Natural killer cell (primary cell): ENCODE measurements around the gene GRIK5. TPM values are rescaled to one million over a fixed set of nuclear protein-coding genes. Genes with fewer than 3 reads are reported as not detected.
"Not testable (repeated sequence)": the region's sequence is repeated elsewhere in the genome, so short reads cannot be mapped to it uniquely, and the experiment has no call there.

ENCODE experiments used
- ATAC-seq, 3 donors: fragments of 150-1000 bp in 2 of 3; fragments of 200-7000 bp in 1 of 3; cut with Tn5 transposase; 1 replicate in 1 of 3; 2 replicates in 2 of 3; pipeline ENCODE4 v1.10.0; 2021; ENCODE audit warnings: mild to moderate bottlenecking in 2 of 3, moderate library complexity in 2 of 3
- DNase-seq, 2 donors: peaks; one replicate each; pipeline versions ENCODE4 v3.0.0 to v3.0.0-alpha.2; 2013 to 2021; ENCODE audit warnings: mixed read lengths in 1 of 2
- H3K27ac ChIP-seq: one replicate; pipeline ENCODE4 v1.5.1; 2013; ENCODE audit warnings: mild to moderate bottlenecking, low read length
- H3K27me3 ChIP-seq: one replicate; pipeline ENCODE4 v1.6.1; 2013; ENCODE audit warnings: low read length; ENCODE audit not compliant: control insufficient read depth, insufficient read depth
- H3K36me3 ChIP-seq: one replicate; pipeline ENCODE4 v1.6.1; 2013; ENCODE audit warnings: low read length; ENCODE audit not compliant: control insufficient read depth, insufficient read depth
- H3K4me1 ChIP-seq: one replicate; pipeline ENCODE4 v1.6.1; 2013; ENCODE audit warnings: low read length; ENCODE audit not compliant: control insufficient read depth, insufficient read depth
- H3K4me3 ChIP-seq: one replicate; pipeline ENCODE4 v1.5.1; 2013; ENCODE audit warnings: low read length
- H3K9me3 ChIP-seq: one replicate; pipeline ENCODE4 v1.6.1; 2013; ENCODE audit warnings: low read length; ENCODE audit not compliant: control insufficient read depth, insufficient read depth
- H3K27ac Mint-ChIP-seq, 2 donors: one replicate each; pipeline ENCODE4 v1.8.0; 2022; ENCODE audit warnings: mild to moderate bottlenecking in 2 of 2, mixed read lengths in 2 of 2, moderate library complexity in 1 of 2
- H3K27me3 Mint-ChIP-seq, 2 donors: one replicate each; pipeline ENCODE4 v1.8.0; 2022; ENCODE audit warnings: low read depth in 2 of 2, mixed read lengths in 2 of 2
- H3K36me3 Mint-ChIP-seq: one replicate; pipeline ENCODE4 v1.8.0; 2022; ENCODE audit warnings: mixed read lengths
- H3K4me1 Mint-ChIP-seq, 2 donors: one replicate each; pipeline ENCODE4 v1.8.0; 2022; ENCODE audit warnings: mixed read lengths in 2 of 2
- H3K4me3 Mint-ChIP-seq: one replicate; pipeline ENCODE4 v1.8.0; 2022; ENCODE audit warnings: mild to moderate bottlenecking, moderate library complexity, mixed read lengths
- H3K9me3 Mint-ChIP-seq, 2 donors: one replicate each; pipeline ENCODE4 v1.8.0; 2022; ENCODE audit warnings: mixed read lengths in 2 of 2
- CTCF ChIP-seq: fragments of 200-600 bp; IDR thresholded peaks from one replicate; pipeline ENCODE4 v1.8.0; 2022; ENCODE audit warnings: antibody characterized with exemption
- WGBS: methylation state at CpG from one replicate; pipeline ENCODE4 v1.1.7; 2013; ENCODE audit warnings: missing lambda C conversion rate; ENCODE audit not compliant: insufficient coverage; 5-methylcytosine and 5-hydroxymethylcytosine counted together
- intact Hi-C: fragments of 100-400 bp; cut with micrococcal nuclease; formaldehyde crosslinking; loops from one replicate; pipeline ENCODE4 v1.14.2; 2022
- total RNA-seq, 4 donors: library from RNA; stranded (reverse); fragments of 120-200 nt in 1 of 4; gene quantifications; one replicate each; pipeline versions ENCODE4 v1.2.3 to v1.2.4, GENCODE V29; 2013 to 2022

The GRIK5 gene
- total RNA-seq, 3 donors from 2014 or later (not counting 1 experiment from before 2014, with no cell fraction given), result 0.31 to 2.1 TPM; not detected in 1

GRCh38 chr19:42045575-42045974, 24.4 kb downstream of the GRIK5 start:
- Histone ChIP-seq H3K4me1 (no peaks in the 10 kb centered on the region), H3K27ac (no peak overlapping the region), H3K36me3 (no peaks in the 10 kb centered on the region), H3K4me3 (no peak overlapping the region), H3K9me3 (no peaks in the 10 kb centered on the region), H3K27me3 (no peaks in the 10 kb centered on the region)
- 83% methylated on average over 7 of the region's 7 CpGs for WGBS
- no peak for TF ChIP-seq CTCF
- Mint-ChIP-seq H3K36me3 (no peaks in the 10 kb centered on the region), H3K27ac (no peak overlapping the region), H3K27me3 (peaks cover 0 to 7% of the 10 kb centered on the region in 2 donors), H3K4me3 (no peak overlapping the region), H3K9me3 (no peaks in the 10 kb centered on the region), H3K4me1 (peaks cover 0 to 6% of the 10 kb centered on the region in 2 donors)
- ATAC-seq (no peak), DNase-seq (no peak)
- intact Hi-C loops, result no loop called here

- 95% methylated on average over 30 of the region's 30 CpGs for WGBS
- H3K4me3 ChIP-seq, result no peak overlapping the region
Measured at GRCh38 chr19:42042455-42043170, 27.4 kb downstream of the GRIK5 start.

GRCh38 chr19:42040491-42040890, 29.5 kb downstream of the GRIK5 start:
- 87% methylated on average over 8 of the region's 9 CpGs for WGBS
- not testable (repeated sequence) for H3K27ac Mint-ChIP-seq, H3K36me3 Mint-ChIP-seq

More at GRCh38 chr19:42042455-42043170, 27.4 kb downstream of the GRIK5 start:
- Mint-ChIP-seq H3K36me3 (no peaks in the 10 kb centered on the region), H3K27ac (no peak overlapping the region), H3K4me3 (no peak overlapping the region), H3K9me3 (no peaks in the 10 kb centered on the region), H3K27me3 (peaks cover 0 to 7% of the 10 kb centered on the region in 2 donors), H3K4me1 (no peaks in the 10 kb centered on the region)
- H3K27me3 ChIP-seq, result no peaks in the 10 kb centered on the region
- intact Hi-C loops, result no loop called here
- H3K4me1 ChIP-seq, result no peaks in the 10 kb centered on the region
- ATAC-seq (no peak), DNase-seq (no peak)
- no peaks in the 10 kb centered on the region for H3K9me3 ChIP-seq
- no peaks in the 10 kb centered on the region for H3K36me3 ChIP-seq
- no peak for TF ChIP-seq CTCF
- H3K27ac ChIP-seq, result no peak overlapping the region

GRCh38 chr19:42040031-42040430, 30.0 kb downstream of the GRIK5 start:
- Mint-ChIP-seq H3K9me3 (no peaks in the 10 kb centered on the region), H3K27me3 (peaks cover 0 to 3% of the 10 kb centered on the region in 2 donors), H3K36me3 (no peaks in the 10 kb centered on the region), H3K27ac (no peak overlapping the region), H3K4me3 (no peak overlapping the region), H3K4me1 (no peaks in the 10 kb centered on the region)
- no peaks in the 10 kb centered on the region for H3K27me3 ChIP-seq
- ATAC-seq (no peak), DNase-seq (no peak)
- H3K27ac ChIP-seq, result no peak overlapping the region
- H3K4me3 ChIP-seq, result no peak overlapping the region
- TF ChIP-seq CTCF, result no peak
- H3K9me3 ChIP-seq, result no peaks in the 10 kb centered on the region
- no peaks in the 10 kb centered on the region for H3K36me3 ChIP-seq
- intact Hi-C loops, result no loop called here
- no peaks in the 10 kb centered on the region for H3K4me1 ChIP-seq

More at GRCh38 chr19:42040491-42040890, 29.5 kb downstream of the GRIK5 start:
- H3K27me3 ChIP-seq, H3K4me1 ChIP-seq, intact Hi-C loops, H3K4me1 Mint-ChIP-seq, DNase-seq, H3K9me3 ChIP-seq, H3K36me3 ChIP-seq, H3K4me3 Mint-ChIP-seq, H3K27me3 Mint-ChIP-seq, H3K4me3 ChIP-seq, H3K9me3 Mint-ChIP-seq, H3K27ac ChIP-seq, ATAC-seq: not testable (repeated sequence)
